Activated CD4-positive, alpha-beta memory T cell treated with anti-CD3 and anti-CD28 coated beads, Interleukin-2, amount 10 ng/mL, durations not matched to agents 7 days and 5 days (primary cell): ENCODE measurements around the gene CCM2L. TPM values are rescaled to one million over a fixed set of nuclear protein-coding genes. Genes with fewer than 3 reads are reported as not detected.
"Not testable (repeated sequence)": the region's sequence is repeated elsewhere in the genome, so short reads cannot be mapped to it uniquely, and the experiment has no call there.

Experiments
- CTCF ChIA-PET: fragments of 350-600 bp; sonication (Branson Sonifier 250); formaldehyde crosslinking; loops from one replicate; lab custom pipeline; 2021; ENCODE audit warnings: antibody characterized with exemption, inconsistent platforms; lab: Charles Lee
- POLR2A ChIA-PET: fragments of 350-600 bp; sonication (Branson Sonifier 250); formaldehyde crosslinking; loops from one replicate; lab custom pipeline; 2021; ENCODE audit warnings: antibody characterized with exemption; lab: Charles Lee
- DNase-seq: peaks from one replicate; pipeline ENCODE4 v3.0.0-alpha.2; 2020
- H3K27ac Mint-ChIP-seq: one replicate; pipeline ENCODE4 v1.8.0; 2021; ENCODE audit warnings: mild to moderate bottlenecking, mixed read lengths
- H3K27me3 Mint-ChIP-seq: one replicate; pipeline ENCODE4 v1.8.0; 2021; ENCODE audit warnings: mixed read lengths
- H3K36me3 Mint-ChIP-seq: one replicate; pipeline ENCODE4 v1.8.0; 2021; ENCODE audit warnings: low read depth, mixed read lengths
- H3K4me1 Mint-ChIP-seq: one replicate; pipeline ENCODE4 v1.8.0; 2021; ENCODE audit warnings: mixed read lengths
- H3K4me3 Mint-ChIP-seq: one replicate; pipeline ENCODE4 v1.8.0; 2021; ENCODE audit warnings: mild to moderate bottlenecking, mixed read lengths
- H3K9me3 Mint-ChIP-seq: one replicate; pipeline ENCODE4 v1.8.0; 2021; ENCODE audit warnings: mixed read lengths
- total RNA-seq, 2 experiments: library from RNA; stranded (reverse); gene quantifications; one replicate each; pipeline ENCODE4 v1.2.3, GENCODE V29; 2021

Gene CCM2L
- total RNA-seq, 2 experiments from 2014 or later, result not detected

- DNase-seq, result no peak
- CTCF ChIA-PET, result interaction anchor here (1.4 to 2.8 kb wide), 2 partner anchors 10 to 14 kb away, joined by 3 to 24 read pairs; no protein-coding TSS in a partner anchor
- H3K4me1 Mint-ChIP-seq, result peaks cover 23% of the 10 kb centered on the region
- H3K9me3 Mint-ChIP-seq, result no peaks in the 10 kb centered on the region
- no peaks in the 10 kb centered on the region for H3K36me3 Mint-ChIP-seq
- H3K4me3 Mint-ChIP-seq, result no peak overlapping the region
- peaks cover 65% of the 10 kb centered on the region for H3K27me3 Mint-ChIP-seq
- POLR2A ChIA-PET, result no interaction called here
- no peak overlapping the region for H3K27ac Mint-ChIP-seq
Measured at GRCh38 chr20:32021091-32021490, 10.9 kb downstream of the CCM2L start.

GRCh38 chr20:32024683-32025295 lies 14.6 kb downstream of the CCM2L start:
- Mint-ChIP-seq H3K36me3 (no peaks in the 10 kb centered on the region), H3K4me1 (peaks cover 8% of the 10 kb centered on the region), H3K27ac (no peak overlapping the region), H3K4me3 (no peak overlapping the region), H3K27me3 (peaks cover 48% of the 10 kb centered on the region), H3K9me3 (no peaks in the 10 kb centered on the region)
- CTCF ChIA-PET, result no interaction called here
- DNase-seq, result no peak
- POLR2A ChIA-PET, result no interaction called here

GRCh38 chr20:32027643-32028042 lies 17.4 kb downstream of the CCM2L start:
- no peak for DNase-seq
- no peaks in the 10 kb centered on the region for H3K9me3 Mint-ChIP-seq
- H3K4me3 Mint-ChIP-seq, result no peak overlapping the region
- H3K4me1 Mint-ChIP-seq, result no peaks in the 10 kb centered on the region
- no peaks in the 10 kb centered on the region for H3K36me3 Mint-ChIP-seq
- H3K27ac Mint-ChIP-seq, result no peak overlapping the region
- ChIA-PET CTCF (no interaction called here), POLR2A (interaction anchor here (0.7 kb wide), 1 partner anchor 15 kb away, joined by 3 read pairs; no protein-coding TSS in a partner anchor)
- H3K27me3 Mint-ChIP-seq, result peaks cover 31% of the 10 kb centered on the region

- CTCF ChIA-PET, result interaction anchor here (0.5 to 3.8 kb wide), 5 partner anchors 17 to 241 kb away, joined by 4 to 28 read pairs (median 5); no protein-coding TSS in a partner anchor
- no peak for DNase-seq
- POLR2A ChIA-PET, result no interaction called here
- Mint-ChIP-seq H3K27ac (no peak overlapping the region), H3K4me3 (no peak overlapping the region), H3K9me3 (no peaks in the 10 kb centered on the region), H3K27me3 (peaks cover 33% of the 10 kb centered on the region), H3K4me1 (no peaks in the 10 kb centered on the region), H3K36me3 (no peaks in the 10 kb centered on the region)
Measured at GRCh38 chr20:32028647-32029372, 18.6 kb downstream of the CCM2L start.

- Mint-ChIP-seq H3K27me3 (peaks cover 33% of the 10 kb centered on the region), H3K9me3 (no peaks in the 10 kb centered on the region), H3K27ac (no peak overlapping the region), H3K4me1 (no peaks in the 10 kb centered on the region), H3K36me3 (no peaks in the 10 kb centered on the region), H3K4me3 (no peak overlapping the region)
- no peak for DNase-seq
- CTCF ChIA-PET, result interaction anchor here (0.5 to 3.8 kb wide), 8 partner anchors 9 to 241 kb away, joined by 3 to 28 read pairs (median 4); partner anchors contain the start of gene PDRG1
- POLR2A ChIA-PET, result no interaction called here
Measured at GRCh38 chr20:32029561-32029960, 19.3 kb downstream of the CCM2L start.

GRCh38 chr20:32031007-32031958 lies 21.0 kb downstream of the CCM2L start:
- Mint-ChIP-seq H3K27me3 (peaks cover 40% of the 10 kb centered on the region), H3K27ac (no peak overlapping the region), H3K36me3 (no peaks in the 10 kb centered on the region), H3K4me3 (no peak overlapping the region), H3K4me1 (no peaks in the 10 kb centered on the region), H3K9me3 (no peaks in the 10 kb centered on the region)
- peak; percentile 58 for DNase-seq
- CTCF ChIA-PET, result interaction anchor here (0.9 to 3.8 kb wide), 17 partner anchors 9 to 209 kb away, joined by 3 to 28 read pairs (median 4); partner anchors contain the start of gene PDRG1
- POLR2A ChIA-PET, result interaction anchor here (1.0 to 1.2 kb wide), 2 partner anchors 79 to 171 kb away, joined by 3 read pairs; partner anchors contain the start of gene PDRG1

GRCh38 chr20:32033316-32033715 lies 23.1 kb downstream of the CCM2L start:
- Mint-ChIP-seq H3K27me3 (peaks cover 48% of the 10 kb centered on the region), H3K27ac (no peak overlapping the region), H3K4me3 (no peak overlapping the region), H3K36me3 (no peaks in the 10 kb centered on the region), H3K4me1 (no peaks in the 10 kb centered on the region), H3K9me3 (no peaks in the 10 kb centered on the region)
- POLR2A ChIA-PET, result no interaction called here
- CTCF ChIA-PET, result interaction anchor here (3.5 kb wide), 1 partner anchor 13 kb away, joined by 24 read pairs; no protein-coding TSS in a partner anchor
- DNase-seq, result no peak

GRCh38 chr20:32033721-32034120 lies 23.5 kb downstream of the CCM2L start:
- peaks cover 46% of the 10 kb centered on the region for H3K27me3 Mint-ChIP-seq
- H3K4me1 Mint-ChIP-seq, H3K27ac Mint-ChIP-seq, DNase-seq, H3K9me3 Mint-ChIP-seq, H3K4me3 Mint-ChIP-seq, POLR2A ChIA-PET, H3K36me3 Mint-ChIP-seq, CTCF ChIA-PET: not testable (repeated sequence)

GRCh38 chr20:32034581-32035425 lies 24.6 kb downstream of the CCM2L start:
- CTCF ChIA-PET, result interaction anchor here (0.9 to 1.5 kb wide), 3 partner anchors 14 to 182 kb away, joined by 3 to 11 read pairs (median 7); no protein-coding TSS in a partner anchor
- no peak for DNase-seq
- Mint-ChIP-seq H3K27me3 (peaks cover 53% of the 10 kb centered on the region), H3K36me3 (no peaks in the 10 kb centered on the region), H3K4me1 (no peaks in the 10 kb centered on the region), H3K4me3 (no peak overlapping the region), H3K9me3 (no peaks in the 10 kb centered on the region), H3K27ac (no peak overlapping the region)
- POLR2A ChIA-PET, result no interaction called here

- H3K4me3 Mint-ChIP-seq, result no peak overlapping the region
- peaks cover 52% of the 10 kb centered on the region for H3K27me3 Mint-ChIP-seq
- H3K4me1 Mint-ChIP-seq, result no peaks in the 10 kb centered on the region
- no peak overlapping the region for H3K27ac Mint-ChIP-seq
- no peaks in the 10 kb centered on the region for H3K9me3 Mint-ChIP-seq
- DNase-seq, result no peak
- ChIA-PET POLR2A (no interaction called here), CTCF (interaction anchor here (0.9 to 1.5 kb wide), 3 partner anchors 15 to 183 kb away, joined by 3 to 11 read pairs (median 7); no protein-coding TSS in a partner anchor)
- H3K36me3 Mint-ChIP-seq, result no peaks in the 10 kb centered on the region
Measured at GRCh38 chr20:32035426-32035779, 25.2 kb downstream of the CCM2L start.

GRCh38 chr20:32036252-32036651 lies 26.0 kb downstream of the CCM2L start:
- POLR2A ChIA-PET, result no interaction called here
- no peaks in the 10 kb centered on the region for H3K36me3 Mint-ChIP-seq
- H3K9me3 Mint-ChIP-seq, result no peaks in the 10 kb centered on the region
- no peak overlapping the region for H3K4me3 Mint-ChIP-seq
- no peak for DNase-seq
- no peaks in the 10 kb centered on the region for H3K4me1 Mint-ChIP-seq
- H3K27ac Mint-ChIP-seq, result no peak overlapping the region
- CTCF ChIA-PET, result interaction anchor here (1.5 kb wide), 1 partner anchor 54 kb away, joined by 11 read pairs; no protein-coding TSS in a partner anchor
- peaks cover 57% of the 10 kb centered on the region for H3K27me3 Mint-ChIP-seq
